GM12878 (cell line): ENCODE measurements around the gene MACROD2. TPM values are rescaled to one million over a fixed set of nuclear protein-coding genes. Genes with fewer than 3 reads are reported as not detected.

ENCODE experiments used
- ATAC-seq: fragments of 200-7000 bp; cut with Tn5 transposase; 3 replicates; pipeline ENCODE4 v1.9.1; 2020; ENCODE audit warnings: mild to moderate bottlenecking, moderate library complexity
- BruUV-seq: library from RNA; stranded (reverse); fragments of 400-500 nt; replicated peaks from 2 replicates; lab custom pipeline; 2021; lab: Mats Ljungman, UMichigan
- CTCF ChIA-PET: fragments of 300-600 bp; sonication (Branson Sonifier 250); formaldehyde crosslinking; extraction: SDS; loops from one replicate; lab custom pipeline; 2021; ENCODE audit warnings: inconsistent platforms; lab: Yijun Ruan, JAX
- POLR2A ChIA-PET: fragments of 350-600 bp; formaldehyde crosslinking; extraction: SDS; loops from one replicate; lab custom pipeline; 2021; ENCODE audit warnings: inconsistent platforms; lab: Charles Lee
- RAD21 ChIA-PET: fragments of 300-600 bp; sonication (Branson Sonifier 250); formaldehyde crosslinking; loops from one replicate; lab custom pipeline; 2023; ENCODE audit warnings: antibody characterized with exemption; ENCODE audit not compliant: unreplicated experiment; lab: Charles Lee
- SMC1A ChIA-PET: fragments of 300-600 bp; sonication (Branson Sonifier 250); formaldehyde crosslinking; loops from one replicate; lab custom pipeline; 2023; ENCODE audit not compliant: unreplicated experiment, uncharacterized antibody; lab: Charles Lee
- DNase-seq: peaks from one replicate; pipeline ENCODE4 v3.0.0-alpha.2; 2011; ENCODE audit warnings: low read depth, low spot score
- FAIRE-seq: peaks from 3 replicates; lab custom pipeline; 2011; peaks lifted over from hg19 to GRCh38; lab: Jason Lieb, UNC
- H2AFZ ChIP-seq: 2 replicates; pipeline ENCODE4 v1.6.0; 2011; ENCODE audit warnings: low read depth, low read length, control low read depth; ENCODE audit not compliant: control insufficient read depth
- H3K27ac ChIP-seq: 2 replicates; pipeline ENCODE4 v1.5.1; 2011; ENCODE audit warnings: control low read depth; ENCODE audit not compliant: control insufficient read depth, insufficient read depth
- H3K27me3 ChIP-seq, 2 experiments: replicated peaks in 1 of 2; 2 replicates each; pipeline versions ENCODE4 v1.6.0 to v1.6.1; 2011; ENCODE audit warnings: low read length in 1 of 2; ENCODE audit not compliant: control insufficient read depth in 2 of 2, insufficient read depth in 2 of 2
- H3K36me3 ChIP-seq, 2 experiments: 2 replicates each; pipeline ENCODE4 v1.5.1; 2011; ENCODE audit warnings: low read length in 1 of 2; ENCODE audit not compliant: control insufficient read depth in 2 of 2, insufficient read depth in 2 of 2
- H3K4me1 ChIP-seq: 2 replicates; pipeline ENCODE4 v1.6.1; 2011; ENCODE audit warnings: mild to moderate bottlenecking, low read length, moderate library complexity, mixed read lengths; ENCODE audit not compliant: control insufficient read depth, insufficient read depth
- H3K4me2 ChIP-seq: 2 replicates; pipeline ENCODE4 v1.6.0; 2011; ENCODE audit warnings: control low read depth; ENCODE audit not compliant: control insufficient read depth, insufficient read depth
- H3K4me3 ChIP-seq: fragments of 200-600 bp; sonication (generic); 2 replicates; pipeline ENCODE4 v1.5.1; 2016
- H3K79me2 ChIP-seq: 2 replicates; pipeline ENCODE4 v1.6.0; 2011; ENCODE audit warnings: low read length; ENCODE audit not compliant: control insufficient read depth, insufficient read depth
- H3K9ac ChIP-seq: 2 replicates; pipeline ENCODE4 v1.8.0; 2011; ENCODE audit warnings: low read length, control low read depth, mixed read lengths; ENCODE audit not compliant: control insufficient read depth, insufficient read depth
- H3K9me3 ChIP-seq: replicated peaks from 3 replicates; pipeline ENCODE4 v1.5.1; 2011; ENCODE audit warnings: mild to moderate bottlenecking, low read length; ENCODE audit not compliant: control insufficient read depth, insufficient read depth
- H4K20me1 ChIP-seq: 2 replicates; pipeline ENCODE4 v1.6.0; 2011; ENCODE audit not compliant: control insufficient read depth, insufficient read depth
- ATF7 ChIP-seq: fragments of 450-650 bp; IDR thresholded peaks from 2 replicates; pipeline ENCODE4 v1.6.1; 2016; ENCODE audit warnings: low read depth, mild to moderate bottlenecking
- ESRRA ChIP-seq: IDR thresholded peaks from 2 replicates; pipeline ENCODE4 v1.6.1; 2012; ENCODE audit warnings: mild to moderate bottlenecking, low read length, improper control_type of control experiment
- FOXM1 ChIP-seq: IDR thresholded peaks from 2 replicates; pipeline ENCODE4 v1.6.1; 2012; ENCODE audit warnings: low read depth, mild to moderate bottlenecking, inconsistent platforms, low read length, moderate library complexity
- GABPA ChIP-seq: IDR thresholded peaks from 2 replicates; pipeline ENCODE4 v1.6.1; 2014; ENCODE audit warnings: antibody characterized with exemption, low read depth, mild to moderate bottlenecking, inconsistent platforms
- LARP7 ChIP-seq: fragments of 450-650 bp; IDR thresholded peaks from 2 replicates; pipeline ENCODE4 v1.6.1; 2017; ENCODE audit warnings: mild to moderate bottlenecking
- MYB ChIP-seq: fragments of 150-350 bp; IDR thresholded peaks from 2 replicates; pipeline ENCODE4 v1.6.1; 2014; ENCODE audit warnings: mild to moderate bottlenecking, low read depth, low read length, borderline replicate concordance
- NR2C1 ChIP-seq: fragments of 450-650 bp; IDR thresholded peaks from 2 replicates; pipeline ENCODE4 v1.6.1; 2017; ENCODE audit warnings: antibody characterized with exemption, mild to moderate bottlenecking, moderate library complexity
- NR2C2 ChIP-seq: IDR thresholded peaks from 2 replicates; pipeline ENCODE4 v1.6.1; 2011; ENCODE audit warnings: borderline replicate concordance, low read depth; ENCODE audit not compliant: control insufficient read depth, insufficient read length
- RELA ChIP-seq: fragments of 450-650 bp; IDR thresholded peaks from 2 replicates; pipeline ENCODE4 v1.8.0; 2014; ENCODE audit warnings: borderline replicate concordance; ENCODE audit not compliant: partially characterized antibody
- SUZ12 ChIP-seq: fragments of 200-600 bp; sonication (generic); IDR thresholded peaks from one replicate; pipeline ENCODE4 v1.6.1; 2018; ENCODE audit warnings: antibody characterized with exemption, mild to moderate bottlenecking; ENCODE audit not compliant: unreplicated experiment
- TARDBP ChIP-seq: IDR thresholded peaks from 2 replicates; pipeline ENCODE4 v1.6.1; 2016; ENCODE audit warnings: borderline replicate concordance
- TCF12 ChIP-seq: IDR thresholded peaks from 2 replicates; pipeline ENCODE4 v1.6.1; 2011; ENCODE audit warnings: low read depth, mild to moderate bottlenecking, low read length
- ZZZ3 ChIP-seq: IDR thresholded peaks from 2 replicates; pipeline ENCODE4 v1.6.1; 2011; ENCODE audit warnings: low read depth; ENCODE audit not compliant: control insufficient read depth, insufficient read length
- WGBS: methylation state at CpG from one replicate; pipeline ENCODE4 v1.1.6; 2016; ENCODE audit warnings: low lambda C conversion rate; ENCODE audit not compliant: insufficient replicate concordance, insufficient coverage; ENCODE audit errors: missing lambda C conversion rate; 5-methylcytosine and 5-hydroxymethylcytosine counted together
- in situ Hi-C: fragments of 300-500 bp; cut with MboI; formaldehyde crosslinking; loops from 9 replicates; pipeline ENCODE4 v1.14.3; 2018; ENCODE audit warnings: mixed read lengths
- intact Hi-C: fragments of 100-400 bp; cut with micrococcal nuclease; formaldehyde crosslinking; loops from one replicate; pipeline ENCODE4 v1.14.2; 2022; ENCODE audit not compliant: unreplicated experiment
- polyA plus RNA-seq, 11 experiments: library from polyadenylated mRNA; depleted of rRNA in 4 of 11; unstranded in 6 of 11; stranded (reverse) in 5 of 11; fragments of >200 nt; fragmentation: Nextera tagmentation in 4 of 11; fragmentation: Illumina TruSeq in 1 of 11; extraction: Ambion mirVana in 4 of 11; extraction: Trizol in 1 of 11; gene quantifications; 1 replicate in 1 of 11; 2 replicates in 10 of 11; pipeline versions ENCODE4 v1.2.1 to v1.2.3, GENCODE V29; 2011 to 2016; ENCODE audit warnings: inconsistent platforms in 2 of 11, missing spikeins in 2 of 11, low read depth in 1 of 11
- total RNA-seq, 4 experiments: library from RNA; depleted of rRNA in 3 of 4; stranded (reverse); fragments of >200 nt in 3 of 4; fragmentation: Illumina TruSeq in 1 of 4; extraction: Trizol in 1 of 4; gene quantifications; 2 replicates each; pipeline versions ENCODE4 v1.2.1 to v1.2.3, GENCODE V29; 2013 to 2021
- TF ChIP-seq, protein P1 (sequence below): fragments of 450-650 bp; formaldehyde crosslinking; IDR thresholded peaks from 2 replicates; pipeline ENCODE4 v1.4.0; 2022; ENCODE audit warnings: mild to moderate bottlenecking, moderate library complexity
- TF ChIP-seq, protein P2 (sequence below): IDR thresholded peaks from 2 replicates; pipeline ENCODE4 v1.6.1; 2011; ENCODE audit warnings: mild to moderate bottlenecking, low read depth, low read length, moderate library complexity; ENCODE audit not compliant: insufficient replicate concordance

The MACROD2 gene
- total and polyA plus RNA-seq, 10 of the 15 experiments (the other 5 are each of a cell fraction or from before 2014, with no cell fraction given): 1.1 to 21.5 (median 2.2) TPM

- DNase-seq: no peak
- no peaks in the 10 kb centered on the region for H3K36me3 ChIP-seq
- intact Hi-C loops: loop anchor here (10.0 kb wide), 1 partner anchor 587 kb away; no protein-coding TSS in a partner anchor
- ChIA-PET RAD21 (no interaction called here), SMC1A (no interaction called here), CTCF (interaction anchor here (1.1 kb wide), 1 partner anchor 298 kb away, joined by 4 read pairs; no protein-coding TSS in a partner anchor), POLR2A (no interaction called here)
- BruUV-seq: no TSS peak
- no peak for ATAC-seq
- H3K79me2 ChIP-seq: no peaks in the 10 kb centered on the region
- H4K20me1 ChIP-seq: no peaks in the 10 kb centered on the region
- H3K4me1 ChIP-seq: no peaks in the 10 kb centered on the region; the same call in 1 of the 2 replicates
- H3K27me3 ChIP-seq: no peaks in the 10 kb centered on the region; a peak in 1 of 4 replicates
- no peak overlapping the region for H3K4me2 ChIP-seq
- H3K9me3 ChIP-seq: no peaks in the 10 kb centered on the region; the same call in 2 of the 3 replicates
- H2AFZ ChIP-seq: no peak overlapping the region
- no peak overlapping the region for H3K4me3 ChIP-seq
- WGBS: 1% methylated on average over 4 of the region's 4 CpGs
- TF ChIP-seq GABPA (no peak), MYB (no peak), NR2C1 (no peak), ESRRA (no peak), TARDBP (no peak), RELA (no peak), ATF7 (no peak), NR2C2 (no peak), LARP7 (no peak), TCF12 (no peak), SUZ12 (no peak), ZZZ3 (no peak), FOXM1 (no peak)
- TF ChIP-seq, protein P1, sequence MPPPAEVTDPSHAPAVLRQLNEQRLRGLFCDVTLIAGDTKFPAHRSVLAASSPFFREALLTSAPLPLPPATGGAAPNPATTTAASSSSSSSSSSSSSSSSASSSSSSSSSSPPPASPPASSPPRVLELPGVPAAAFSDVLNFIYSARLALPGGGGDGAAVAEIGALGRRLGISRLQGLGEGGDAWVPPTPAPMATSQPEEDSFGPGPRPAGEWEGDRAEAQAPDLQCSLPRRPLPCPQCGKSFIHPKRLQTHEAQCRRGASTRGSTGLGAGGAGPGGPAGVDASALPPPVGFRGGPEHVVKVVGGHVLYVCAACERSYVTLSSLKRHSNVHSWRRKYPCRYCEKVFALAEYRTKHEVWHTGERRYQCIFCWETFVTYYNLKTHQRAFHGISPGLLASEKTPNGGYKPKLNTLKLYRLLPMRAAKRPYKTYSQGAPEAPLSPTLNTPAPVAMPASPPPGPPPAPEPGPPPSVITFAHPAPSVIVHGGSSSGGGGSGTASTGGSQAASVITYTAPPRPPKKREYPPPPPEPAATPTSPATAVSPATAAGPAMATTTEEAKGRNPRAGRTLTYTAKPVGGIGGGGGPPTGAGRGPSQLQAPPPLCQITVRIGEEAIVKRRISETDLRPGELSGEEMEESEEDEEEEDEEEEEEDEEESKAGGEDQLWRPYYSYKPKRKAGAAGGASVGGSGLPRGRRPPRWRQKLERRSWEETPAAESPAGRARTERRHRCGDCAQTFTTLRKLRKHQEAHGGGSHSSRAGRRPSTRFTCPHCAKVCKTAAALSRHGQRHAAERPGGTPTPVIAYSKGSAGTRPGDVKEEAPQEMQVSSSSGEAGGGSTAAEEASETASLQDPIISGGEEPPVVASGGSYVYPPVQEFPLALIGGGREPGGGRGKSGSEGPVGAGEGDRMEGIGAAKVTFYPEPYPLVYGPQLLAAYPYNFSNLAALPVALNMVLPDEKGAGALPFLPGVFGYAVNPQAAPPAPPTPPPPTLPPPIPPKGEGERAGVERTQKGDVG (CRISPR knock-in tag): no peak
- TF ChIP-seq, protein P2, sequence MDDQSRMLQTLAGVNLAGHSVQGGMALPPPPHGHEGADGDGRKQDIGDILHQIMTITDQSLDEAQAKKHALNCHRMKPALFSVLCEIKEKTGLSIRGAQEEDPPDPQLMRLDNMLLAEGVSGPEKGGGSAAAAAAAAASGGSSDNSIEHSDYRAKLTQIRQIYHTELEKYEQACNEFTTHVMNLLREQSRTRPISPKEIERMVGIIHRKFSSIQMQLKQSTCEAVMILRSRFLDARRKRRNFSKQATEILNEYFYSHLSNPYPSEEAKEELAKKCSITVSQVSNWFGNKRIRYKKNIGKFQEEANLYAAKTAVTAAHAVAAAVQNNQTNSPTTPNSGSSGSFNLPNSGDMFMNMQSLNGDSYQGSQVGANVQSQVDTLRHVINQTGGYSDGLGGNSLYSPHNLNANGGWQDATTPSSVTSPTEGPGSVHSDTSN: no peak
- H3K27ac ChIP-seq: no peak overlapping the region
- in situ Hi-C loops: no loop called here
- FAIRE-seq: no peak
- H3K9ac ChIP-seq: no peak overlapping the region
Measured at GRCh38 chr20:14637441-14637840, 642.1 kb downstream of the MACROD2 start.
